HG03521 (cell line): Measurements from ENCODE around the gene NECTIN2.
"Not testable (repeated sequence)": the region's sequence is repeated elsewhere in the genome, so short reads cannot be mapped to it uniquely, and the experiment has no call there.

ENCODE experiments used
- ATAC-seq: cut with Tn5 transposase; IDR thresholded peaks from one replicate; pipeline ENCODE4 v1.9.1; 2021; ENCODE audit warnings: mild to moderate bottlenecking, moderate library complexity; ENCODE audit not compliant: unreplicated experiment

NECTIN2 gene

GRCh38 chr19:44882063-44882462 is 36.0 kb downstream of the NECTIN2 start:
- ATAC-seq = no peak

DNA sequence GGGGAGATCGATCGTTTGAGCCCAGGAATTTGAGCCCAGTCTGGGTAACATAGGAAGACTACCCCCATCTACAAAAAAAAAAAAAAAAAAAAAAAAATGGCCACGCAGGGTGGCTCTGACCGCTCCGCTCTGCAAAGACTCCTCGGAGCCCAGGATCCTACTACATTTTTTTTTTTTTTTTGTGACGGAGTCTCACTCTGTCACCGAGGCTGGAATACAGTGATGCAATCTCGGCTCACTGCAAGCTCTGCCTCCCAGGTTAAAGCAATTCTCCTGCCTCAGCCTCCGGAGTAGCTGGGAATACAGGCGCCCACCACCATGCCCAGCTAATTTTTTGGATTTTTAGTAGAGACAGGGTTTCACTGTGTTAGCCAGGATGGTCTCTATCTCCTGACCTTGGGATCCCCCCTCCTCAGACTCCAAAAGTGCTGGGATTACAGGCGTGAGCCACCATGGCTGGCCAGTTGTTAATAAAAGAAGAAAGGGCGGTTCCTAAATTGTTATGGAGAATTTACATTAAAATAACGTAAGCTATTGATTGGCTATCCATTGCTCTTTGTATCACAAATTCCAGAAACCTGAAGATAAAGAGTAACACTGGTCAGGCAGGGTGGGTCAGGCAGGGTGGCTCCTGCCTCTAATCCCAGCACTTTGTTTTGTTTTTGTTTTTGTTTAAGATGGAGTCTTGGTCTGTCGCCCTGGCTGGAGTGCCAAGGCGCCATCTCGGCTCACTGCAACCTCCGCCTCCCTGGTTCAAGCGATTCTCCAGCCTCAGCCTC is 36.7 kb downstream of the NECTIN2 start:
- not testable (repeated sequence) for ATAC-seq

- ATAC-seq = no peak
Measured at GRCh38 chr19:44883922-44884321, 37.8 kb downstream of the NECTIN2 start.

DNA sequence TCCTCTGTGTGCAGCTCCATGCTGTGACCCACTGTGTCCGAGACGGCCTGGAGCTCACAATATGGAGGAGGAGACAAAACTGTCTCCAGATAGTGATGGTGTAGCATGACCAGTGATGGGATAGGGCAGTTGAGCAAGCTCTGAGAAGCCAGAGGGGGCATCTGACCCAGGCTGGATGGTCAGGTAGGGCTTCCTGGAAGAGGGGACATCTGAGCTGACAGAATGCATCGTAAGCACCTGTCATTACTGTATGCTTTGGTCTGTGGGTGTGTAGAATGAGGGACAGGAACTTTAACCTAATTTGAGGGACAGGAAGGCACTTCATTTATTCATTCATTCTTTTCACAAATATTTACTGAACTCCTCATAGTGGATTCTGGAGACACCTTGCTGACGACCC is 38.5 kb downstream of the NECTIN2 start:
- no peak for ATAC-seq

DNA sequence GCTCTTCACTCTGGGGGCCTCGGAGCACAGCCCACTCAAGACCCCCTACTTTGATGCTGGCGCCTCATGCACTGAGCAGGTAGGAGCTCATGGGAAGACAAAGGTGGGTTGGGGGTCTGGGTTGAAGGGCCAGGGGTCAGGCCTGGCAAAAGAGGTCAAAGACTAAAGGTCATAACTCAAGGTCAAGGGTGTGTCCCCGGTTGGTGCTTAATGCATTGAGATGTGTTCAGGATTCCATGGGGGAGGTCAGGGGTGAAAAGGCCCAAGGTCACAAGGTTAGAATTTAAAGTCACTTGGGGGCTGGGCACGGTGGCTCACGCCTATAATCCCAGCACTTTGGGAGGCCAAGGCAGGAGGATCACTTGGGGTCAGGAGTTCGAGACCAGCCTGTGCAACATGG is 40.0 kb downstream of the NECTIN2 start:
- no peak for ATAC-seq

- ATAC-seq = no peak
Measured at GRCh38 chr19:44887648-44888047, 41.6 kb downstream of the NECTIN2 start.

- not testable (repeated sequence) for ATAC-seq
Measured at GRCh38 chr19:44888335-44888734, 42.2 kb downstream of the NECTIN2 start.

DNA sequence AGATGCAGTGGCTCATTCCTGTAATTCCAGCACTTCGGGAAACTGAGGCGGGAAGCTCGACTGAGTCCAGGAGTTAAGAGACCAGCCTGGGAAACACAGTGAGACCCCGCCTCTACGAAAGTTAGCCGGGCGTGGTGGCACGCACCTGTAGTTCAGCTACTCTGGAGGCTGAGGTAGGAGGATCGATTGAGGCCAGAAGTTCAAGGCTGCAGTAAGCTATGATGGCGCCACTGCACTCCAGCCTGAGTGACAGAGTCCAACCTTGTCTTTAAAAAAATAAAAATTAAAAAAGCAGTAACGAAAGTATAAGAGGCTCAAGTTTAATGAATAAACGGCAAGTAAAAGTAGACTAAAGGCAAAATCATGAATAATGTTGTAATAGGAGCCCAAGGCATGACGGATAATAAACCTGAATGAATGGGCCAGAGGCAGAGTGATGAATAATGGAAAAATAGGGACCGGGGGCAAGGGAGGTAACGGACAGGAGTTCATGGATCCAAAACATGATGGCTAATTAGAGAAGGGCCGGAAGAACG is 43.8 kb downstream of the NECTIN2 start:
- ATAC-seq = no peak

DNA sequence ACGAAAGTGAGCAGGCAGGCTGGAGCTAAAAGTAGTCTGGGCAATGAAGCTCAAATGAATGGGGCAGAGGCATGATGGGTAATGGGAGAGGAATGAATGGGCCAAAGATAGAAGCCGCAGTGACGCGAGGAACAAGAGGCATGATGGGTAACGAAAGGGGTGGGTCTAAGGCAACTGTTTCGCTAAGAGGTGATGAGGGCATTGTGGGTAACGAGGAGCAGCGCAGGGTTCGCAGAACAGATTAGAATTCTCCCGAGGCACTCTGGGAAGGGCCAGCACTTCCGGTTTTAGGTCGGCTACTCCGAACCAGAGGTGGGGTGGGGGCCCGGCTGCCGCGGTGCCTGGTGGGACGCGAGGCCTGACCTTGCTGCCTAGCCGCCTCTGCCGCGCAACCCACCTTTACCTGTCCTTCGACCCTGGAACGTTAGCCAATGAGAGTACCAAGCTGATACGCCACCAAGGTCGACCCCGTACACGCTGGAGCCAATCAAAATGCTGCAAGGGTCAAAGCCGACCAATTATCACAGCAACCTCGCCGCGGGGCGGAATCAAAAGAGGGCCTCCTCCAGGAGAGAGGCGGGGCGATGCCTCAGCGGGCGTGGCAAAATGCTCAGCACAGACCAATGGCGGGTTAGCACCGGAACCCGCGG is 44.4 kb downstream of the NECTIN2 start:
- ATAC-seq = peak; percentile 82

DNA sequence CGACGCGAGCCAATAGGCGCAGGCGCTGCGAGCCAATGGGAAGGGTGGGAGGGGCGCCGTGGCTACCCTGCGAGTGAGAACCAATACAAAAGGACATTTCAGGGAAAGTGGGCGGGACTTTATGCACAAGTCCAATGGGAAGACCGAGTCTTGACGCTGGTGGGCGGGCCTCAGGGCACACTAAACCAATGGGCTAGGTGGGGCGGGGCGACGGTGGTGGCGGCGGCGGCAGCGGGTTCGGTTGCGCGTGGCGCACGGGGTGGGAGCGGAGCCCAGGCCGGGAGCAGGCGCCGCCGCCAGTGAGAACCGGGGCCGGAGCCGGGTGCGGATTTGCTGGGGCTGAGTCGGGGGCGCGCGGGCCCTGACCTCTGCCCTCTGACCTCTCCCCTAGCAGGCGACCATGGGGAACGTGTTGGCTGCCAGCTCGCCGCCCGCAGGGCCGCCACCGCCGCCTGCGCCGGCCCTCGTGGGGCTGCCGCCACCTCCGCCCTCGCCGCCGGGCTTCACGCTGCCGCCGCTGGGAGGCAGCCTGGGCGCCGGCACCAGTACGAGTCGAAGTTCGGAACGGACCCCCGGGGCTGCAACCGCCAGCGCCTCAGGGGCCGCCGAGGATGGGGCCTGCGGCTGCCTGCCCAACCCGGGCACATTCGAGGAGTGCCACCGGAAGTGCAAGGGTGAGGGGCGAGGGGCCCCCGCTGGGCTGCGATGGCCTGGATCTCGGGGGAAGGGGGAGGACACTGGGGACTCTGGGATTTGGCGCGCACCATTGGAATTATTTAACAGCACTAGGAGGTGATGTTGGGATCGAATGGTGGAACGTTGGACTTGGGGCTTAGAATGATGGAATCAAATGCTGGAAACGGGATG is 45.2 kb downstream of the NECTIN2 start, which contains the start of gene TOMM40:
TOMM40 (plus strand) TSS at position 239 of the 867 bp plus-strand sequence; CDS start at position 401, 162 bp downstream.
- ATAC-seq = peak; percentile 0

- ATAC-seq = no peak
Measured at GRCh38 chr19:44892932-44893331, 46.8 kb downstream of the NECTIN2 start.

- no peak for ATAC-seq
Measured at GRCh38 chr19:44893332-44894051, 47.4 kb downstream of the NECTIN2 start.

- ATAC-seq = no peak
Measured at GRCh38 chr19:44894052-44894400, 47.9 kb downstream of the NECTIN2 start.

DNA sequence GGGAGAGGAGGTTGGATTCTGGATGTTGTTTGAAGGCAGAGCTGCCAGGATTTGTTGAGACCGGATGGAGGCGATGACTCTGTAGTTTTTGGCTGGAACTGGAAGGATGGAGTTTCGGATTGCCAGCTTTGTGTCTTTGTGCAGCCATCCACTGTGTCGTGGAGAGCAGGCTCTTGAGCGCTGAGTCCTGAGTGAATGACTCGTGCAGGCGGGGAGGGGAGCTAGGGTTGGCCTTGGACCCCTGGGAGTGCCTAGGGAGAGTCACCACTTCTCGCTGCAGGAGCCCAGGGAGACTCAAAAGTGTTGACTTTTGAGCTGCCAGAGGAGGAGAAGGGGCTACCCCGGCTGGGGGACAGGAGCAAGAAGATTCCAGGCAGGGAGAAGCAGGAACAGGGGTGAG is 48.8 kb downstream of the NECTIN2 start:
- ATAC-seq = no peak

DNA sequence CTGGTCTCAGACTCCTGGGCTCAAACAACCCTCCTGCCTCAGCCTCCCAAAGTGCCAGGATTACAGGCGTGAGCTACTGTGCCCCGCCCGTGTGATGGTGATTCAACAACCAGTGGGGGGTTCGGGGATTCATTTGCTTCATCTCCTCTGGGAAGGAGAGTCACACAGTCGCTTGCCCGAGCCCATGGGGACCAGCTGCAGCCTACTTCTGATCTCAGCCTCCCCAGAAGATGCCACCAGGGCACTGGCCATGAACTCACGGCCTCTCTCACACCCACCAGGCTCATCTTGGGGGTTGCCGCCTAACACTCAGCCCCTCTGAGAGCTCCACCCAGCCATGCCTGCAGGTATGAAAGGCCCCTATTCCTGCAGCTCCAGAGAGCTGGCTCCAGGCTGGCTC is 51.7 kb downstream of the NECTIN2 start:
- no peak for ATAC-seq

GRCh38 chr19:44900328-44901244 is 54.5 kb downstream of the NECTIN2 start:
- ATAC-seq = no peak

- ATAC-seq = no peak
Measured at GRCh38 chr19:44903216-44903601, 57.1 kb downstream of the NECTIN2 start.

DNA sequence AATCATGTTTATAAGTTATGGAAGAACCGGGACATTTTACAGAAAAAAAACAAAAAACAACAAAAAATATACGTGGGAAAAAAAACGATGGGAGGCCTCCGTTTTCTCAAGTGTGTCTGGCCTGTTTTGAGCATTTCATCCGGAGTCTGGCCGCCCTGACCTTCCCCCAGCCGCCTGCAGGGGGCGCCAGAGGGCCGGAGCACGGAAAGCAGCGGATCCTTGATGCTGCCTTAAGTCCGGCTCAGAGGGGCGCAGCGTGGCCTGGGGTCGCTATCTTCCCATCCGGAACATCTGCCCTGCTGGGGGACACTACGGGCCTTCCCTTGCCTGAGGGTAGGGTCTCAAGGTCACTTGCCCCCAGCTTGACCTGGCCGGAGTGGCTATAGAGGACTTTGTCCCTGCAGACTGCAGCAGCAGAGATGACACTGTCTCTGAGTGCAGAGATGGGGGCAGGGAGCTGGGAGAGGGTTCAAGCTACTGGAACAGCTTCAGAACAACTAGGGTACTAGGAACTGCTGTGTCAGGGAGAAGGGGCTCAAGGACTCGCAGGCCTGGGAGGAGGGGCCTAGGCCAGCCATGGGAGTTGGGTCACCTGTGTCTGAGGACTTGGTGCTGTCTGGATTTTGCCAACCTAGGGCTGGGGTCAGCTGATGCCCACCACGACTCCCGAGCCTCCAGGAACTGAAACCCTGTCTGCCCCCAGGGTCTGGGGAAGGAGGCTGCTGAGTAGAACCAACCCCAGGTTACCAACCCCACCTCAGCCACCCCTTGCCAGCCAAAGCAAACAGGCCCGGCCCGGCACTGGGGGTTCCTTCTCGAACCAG is 57.7 kb downstream of the NECTIN2 start:
- no peak for ATAC-seq
